Epithelial cell of proximal tubule (primary cell): ENCODE results near the gene SLC5A2. TPM values are rescaled to one million over a fixed set of nuclear protein-coding genes. Genes with fewer than 3 reads are reported as not detected.
A peak's percentile ranks its signal among the peaks of the same experiment; 100 is the strongest.

Source experiments
- DNase-seq: peaks from one replicate; pipeline ENCODE4 v3.0.0-alpha.2; 2011; ENCODE audit warnings: low read depth
- H3K4me3 ChIP-seq: 2 replicates; pipeline ENCODE4 v1.5.1; 2011; ENCODE audit warnings: low read depth, mild to moderate bottlenecking, low read length
- total RNA-seq: library from RNA; depleted of rRNA; stranded (reverse); fragments of >200 nt; gene quantifications from 2 replicates; pipeline ENCODE4 v1.2.3, GENCODE V29; 2015
- TF ChIP-seq, protein P1 (sequence below): conservative IDR thresholded peaks from 2 replicates; pipeline ENCODE4 v1.5.1; 2012; ENCODE audit warnings: low read depth, mild to moderate bottlenecking, low read length

Gene SLC5A2
- total RNA-seq, 1 donor from 2014 or later = not detected

- H3K4me3 ChIP-seq = no peak overlapping the region
- no peak for DNase-seq
- TF ChIP-seq, protein P1, sequence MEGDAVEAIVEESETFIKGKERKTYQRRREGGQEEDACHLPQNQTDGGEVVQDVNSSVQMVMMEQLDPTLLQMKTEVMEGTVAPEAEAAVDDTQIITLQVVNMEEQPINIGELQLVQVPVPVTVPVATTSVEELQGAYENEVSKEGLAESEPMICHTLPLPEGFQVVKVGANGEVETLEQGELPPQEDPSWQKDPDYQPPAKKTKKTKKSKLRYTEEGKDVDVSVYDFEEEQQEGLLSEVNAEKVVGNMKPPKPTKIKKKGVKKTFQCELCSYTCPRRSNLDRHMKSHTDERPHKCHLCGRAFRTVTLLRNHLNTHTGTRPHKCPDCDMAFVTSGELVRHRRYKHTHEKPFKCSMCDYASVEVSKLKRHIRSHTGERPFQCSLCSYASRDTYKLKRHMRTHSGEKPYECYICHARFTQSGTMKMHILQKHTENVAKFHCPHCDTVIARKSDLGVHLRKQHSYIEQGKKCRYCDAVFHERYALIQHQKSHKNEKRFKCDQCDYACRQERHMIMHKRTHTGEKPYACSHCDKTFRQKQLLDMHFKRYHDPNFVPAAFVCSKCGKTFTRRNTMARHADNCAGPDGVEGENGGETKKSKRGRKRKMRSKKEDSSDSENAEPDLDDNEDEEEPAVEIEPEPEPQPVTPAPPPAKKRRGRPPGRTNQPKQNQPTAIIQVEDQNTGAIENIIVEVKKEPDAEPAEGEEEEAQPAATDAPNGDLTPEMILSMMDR = no peak
These were observed 21.2 kb downstream of the SLC5A2 start for GRCh38 chr16:31504159-31504558.

DNA sequence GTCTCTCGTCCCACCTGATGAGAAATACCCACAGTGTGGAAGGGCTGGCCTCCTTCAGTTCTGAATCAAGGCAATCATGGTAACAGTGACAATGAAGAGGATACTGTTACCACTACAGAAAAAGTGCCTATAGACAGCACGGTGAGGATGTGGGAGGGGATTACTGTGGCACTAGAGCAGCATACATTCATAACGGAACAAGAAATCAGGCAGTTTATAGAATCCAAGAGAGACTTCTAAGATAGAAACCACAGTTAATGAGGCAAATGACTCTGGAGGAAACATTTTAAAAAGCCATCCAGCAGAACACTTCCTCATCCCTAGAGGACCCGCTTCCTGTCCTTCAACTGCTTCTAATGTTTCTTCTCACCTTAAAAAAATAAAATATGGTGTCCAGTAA, 22.6 kb downstream of the SLC5A2 start:
- TF ChIP-seq, protein P1 = no peak
- no peak for DNase-seq
- no peak overlapping the region for H3K4me3 ChIP-seq

- DNase-seq = no peak
- TF ChIP-seq, protein P1 = no peak
- H3K4me3 ChIP-seq = peak overlapping the region; percentile 95
These were observed 24.6 kb downstream of the SLC5A2 start for GRCh38 chr16:31507617-31507928.

DNA sequence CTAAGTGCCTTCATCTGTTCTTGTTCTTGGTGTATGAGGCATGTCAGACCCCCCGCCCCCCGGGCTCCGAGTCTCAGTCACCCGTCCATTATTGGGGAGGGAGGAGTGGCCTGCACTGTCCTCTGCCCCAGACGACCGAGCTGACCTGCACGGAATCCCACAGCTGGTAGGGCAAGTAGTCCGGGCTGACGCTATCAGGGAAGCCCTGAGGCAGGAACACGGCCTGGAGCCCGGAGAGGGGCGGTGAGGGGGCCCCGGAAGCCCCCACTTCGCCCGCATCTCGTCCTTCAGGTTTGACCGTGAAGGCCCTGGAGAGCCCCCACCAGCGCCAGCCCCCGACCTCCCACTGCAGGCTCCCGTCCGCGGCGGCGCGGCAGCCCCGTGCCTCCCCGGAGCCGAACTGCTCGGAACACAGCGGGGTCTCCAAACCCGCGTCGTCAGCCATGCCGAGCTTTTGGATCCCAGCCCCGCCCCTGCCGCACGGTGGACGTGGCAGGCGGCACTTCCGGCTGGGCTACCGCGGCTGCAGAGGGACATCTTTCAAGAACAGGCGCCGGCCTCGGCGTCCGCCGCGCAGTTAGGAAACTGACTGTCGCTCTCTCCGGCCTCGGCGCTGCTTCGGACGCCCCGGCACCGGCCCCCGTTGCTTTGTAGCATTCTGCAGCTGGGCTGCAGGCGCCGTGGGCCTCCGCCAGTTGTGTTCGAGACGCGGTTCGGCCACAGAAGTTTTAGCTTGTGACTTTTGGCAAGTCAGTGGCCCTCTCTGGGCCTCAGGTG, 25.2 kb downstream of the SLC5A2 start, which contains the start of gene RUSF1:
Gene RUSF1, minus strand, starts transcription at position 463 of the 777 bp plus-strand sequence. Its CDS starts 18 bp downstream, at position 445.
- no peak for DNase-seq
- TF ChIP-seq, protein P1 = no peak
- peak within 1 kb of the TSS; percentile 95 for H3K4me3 ChIP-seq

DNA sequence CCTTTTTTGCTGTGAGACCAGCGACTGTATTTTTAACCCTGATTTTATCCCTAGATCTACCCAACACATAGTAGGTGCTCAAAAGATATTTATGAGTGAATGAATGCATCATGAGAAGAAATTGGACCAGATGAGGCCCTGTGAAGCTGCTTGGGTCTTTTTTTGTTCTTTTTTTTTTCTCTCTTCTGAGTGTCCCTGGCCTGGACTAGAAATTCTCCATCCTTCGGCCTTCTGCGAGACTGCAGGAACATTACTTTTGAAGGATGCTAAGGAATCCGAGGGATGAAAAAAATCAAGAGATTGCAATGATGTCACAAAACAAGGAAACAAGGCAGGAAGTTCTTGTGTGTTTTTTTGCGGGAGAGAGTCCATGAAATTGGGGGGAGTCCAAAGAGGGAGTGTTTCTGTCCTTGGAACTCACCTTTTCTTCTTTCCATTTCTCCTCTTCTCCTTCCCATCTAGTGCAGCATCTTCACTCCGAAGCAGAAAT, 25.8 kb downstream of the SLC5A2 start:
- peak overlapping the region; percentile 95 for H3K4me3 ChIP-seq
- DNase-seq = no peak
- TF ChIP-seq, protein P1 = no peak

DNA sequence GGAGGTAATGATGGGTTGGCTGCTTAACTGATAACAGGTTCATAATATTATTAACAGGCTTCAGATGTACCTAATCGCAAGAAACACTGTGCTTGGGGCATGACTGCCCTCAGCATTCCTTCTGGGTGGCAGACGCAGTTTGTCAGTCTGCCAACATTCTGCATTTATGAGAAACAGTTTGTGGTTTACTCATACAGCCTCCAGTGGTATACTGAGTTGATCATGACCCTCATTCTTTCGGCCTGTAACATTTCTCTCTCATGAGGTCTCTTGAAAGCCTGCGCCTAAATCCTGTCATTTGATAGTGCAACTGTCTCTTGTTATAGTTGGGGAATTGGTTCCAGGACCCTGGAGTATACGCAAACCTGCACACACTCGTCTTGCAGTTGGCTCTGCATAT, 30.2 kb downstream of the SLC5A2 start:
- TF ChIP-seq, protein P1 = no peak
- DNase-seq = no peak
- no peak overlapping the region for H3K4me3 ChIP-seq

GRCh38 chr16:31513884-31514283, 31.0 kb downstream of the SLC5A2 start:
- DNase-seq = no peak
- H3K4me3 ChIP-seq = no peak overlapping the region
- TF ChIP-seq, protein P1 = no peak
